Endothelial cell of umbilical vein (primary cell): Measurements from ENCODE around the gene PPP1R9B. TPM values are rescaled to one million over a fixed set of nuclear protein-coding genes. Genes with fewer than 3 reads are reported as not detected.

Source experiments
- BruUV-seq: library from RNA; stranded (reverse); fragments of 400-500 nt; replicated peaks from 2 replicates; lab custom pipeline; 2021; lab: Mats Ljungman, UMichigan
- CTCF ChIA-PET: fragments of 300-600, 350-600 bp; sonication (Branson Sonifier 250); formaldehyde crosslinking; loops from one replicate; lab custom pipeline; 2021; ENCODE audit warnings: antibody characterized with exemption, inconsistent platforms; lab: Charles Lee
- POLR2A ChIA-PET: fragments of 300-600, 350-600 bp; sonication (Branson Sonifier 250); formaldehyde crosslinking; loops from one replicate; lab custom pipeline; 2021; ENCODE audit warnings: antibody characterized with exemption, inconsistent platforms; lab: Charles Lee
- DNase-seq: peaks from one replicate; pipeline ENCODE4 v3.0.0-alpha.2; 2011; ENCODE audit warnings: low read depth, low spot score
- FAIRE-seq: peaks from 2 replicates; lab custom pipeline; 2011; peaks lifted over from hg19 to GRCh38; lab: Jason Lieb, UNC
- H2AFZ ChIP-seq: 2 replicates; pipeline ENCODE4 v1.6.0; 2012; ENCODE audit warnings: low read depth, low read length, control low read depth, inconsistent platforms
- H3K27ac ChIP-seq: 2 replicates; pipeline ENCODE4 v1.5.1; 2011; ENCODE audit warnings: low read depth, mild to moderate bottlenecking, control low read depth, low read length, moderate library complexity; ENCODE audit not compliant: insufficient read depth
- H3K27me3 ChIP-seq, 2 experiments: 2 replicates each; pipeline versions ENCODE4 v1.6.0 to v1.6.1; 2011; ENCODE audit warnings: low read length in 2 of 2, mixed read lengths in 1 of 2; ENCODE audit not compliant: control insufficient read depth in 2 of 2, insufficient read depth in 2 of 2
- H3K36me3 ChIP-seq, 2 experiments: 2 replicates in 1 of 2; 3 replicates in 1 of 2; pipeline ENCODE4 v1.5.1; 2011; ENCODE audit warnings: low read length in 2 of 2, mild to moderate bottlenecking in 1 of 2, moderate library complexity in 1 of 2; ENCODE audit not compliant: control insufficient read depth in 2 of 2, insufficient read depth in 2 of 2; ENCODE audit errors: extremely low read depth in 1 of 2
- H3K4me1 ChIP-seq: 3 replicates; pipeline ENCODE4 v1.5.1; 2011; ENCODE audit warnings: mild to moderate bottlenecking, low read length; ENCODE audit not compliant: control insufficient read depth, insufficient read depth; ENCODE audit errors: extremely low read depth
- H3K4me2 ChIP-seq: 2 replicates; pipeline ENCODE4 v1.6.1; 2011; ENCODE audit warnings: low read length, control low read depth, mixed read lengths; ENCODE audit not compliant: insufficient read depth
- H3K4me3 ChIP-seq, 3 experiments: fragments of 200-600 bp in 1 of 3; sonication (generic), shearing (Covaris generic) in 1 of 3; replicated peaks in 1 of 3; 2 replicates each; pipeline ENCODE4 v1.5.1; 2011 to 2016; ENCODE audit warnings: control low read depth in 3 of 3, low read length in 3 of 3, mild to moderate bottlenecking in 2 of 3, inconsistent platforms in 1 of 3, low read depth in 1 of 3, moderate library complexity in 1 of 3; ENCODE audit not compliant: insufficient read depth in 1 of 3
- H3K79me2 ChIP-seq: 2 replicates; pipeline ENCODE4 v1.6.0; 2012; ENCODE audit warnings: low read length, inconsistent platforms; ENCODE audit not compliant: control insufficient read depth, insufficient read depth
- H3K9ac ChIP-seq: replicated peaks from 2 replicates; pipeline ENCODE3; 2011; ENCODE audit warnings: low read length, control low read depth; ENCODE audit not compliant: insufficient read depth; ENCODE audit errors: extremely low read depth
- H3K9me1 ChIP-seq: replicated peaks from 3 replicates; pipeline ENCODE4 v1.6.0; 2011; ENCODE audit warnings: mild to moderate bottlenecking, low read length; ENCODE audit not compliant: control insufficient read depth, insufficient read depth; ENCODE audit errors: extremely low read depth
- H3K9me3 ChIP-seq: replicated peaks from 2 replicates; pipeline ENCODE4 v1.5.1; 2012; ENCODE audit warnings: low read length, inconsistent platforms; ENCODE audit not compliant: control insufficient read depth, insufficient read depth
- H4K20me1 ChIP-seq: replicated peaks from 2 replicates; pipeline ENCODE3; 2011; ENCODE audit warnings: mild to moderate bottlenecking, low read length; ENCODE audit not compliant: control insufficient read depth, insufficient read depth; ENCODE audit errors: extremely low read depth
- CTCF ChIP-seq, 2 donors: IDR thresholded peaks; 1 replicate in 1 of 2; 2 replicates in 1 of 2; pipeline ENCODE4 v1.5.1; 2011; ENCODE audit warnings: low read length in 2 of 2, mild to moderate bottlenecking in 2 of 2, moderate library complexity in 2 of 2, control low read depth in 1 of 2, inconsistent platforms in 1 of 2, low read depth in 1 of 2; ENCODE audit not compliant: insufficient read depth in 1 of 2; ENCODE audit errors: extremely low read depth in 1 of 2
- EZH2 ChIP-seq: IDR thresholded peaks from 2 replicates; pipeline ENCODE4 v1.6.1; 2012; ENCODE audit warnings: borderline replicate concordance, low read depth, mild to moderate bottlenecking, moderate library complexity, low read length, inconsistent platforms; ENCODE audit not compliant: severe bottlenecking
- FOS ChIP-seq: IDR thresholded peaks from 2 replicates; pipeline ENCODE4 v1.6.1; 2011; ENCODE audit warnings: mild to moderate bottlenecking, low read length, moderate library complexity, borderline replicate concordance; ENCODE audit not compliant: insufficient read depth
- GATA2 ChIP-seq: IDR thresholded peaks from 2 replicates; pipeline ENCODE4 v1.7.0; 2011; ENCODE audit warnings: low read depth, mild to moderate bottlenecking, moderate library complexity, mixed read lengths, low read length; ENCODE audit not compliant: insufficient read length, insufficient read depth
- JUN ChIP-seq: IDR thresholded peaks from 2 replicates; pipeline ENCODE4 v1.6.1; 2011; ENCODE audit warnings: borderline replicate concordance, low read depth; ENCODE audit not compliant: insufficient read length, insufficient read depth
- MYC ChIP-seq: IDR thresholded peaks from one replicate; pipeline ENCODE4 v1.6.1; 2011; ENCODE audit warnings: mild to moderate bottlenecking, low read depth, low read length
- POLR2A ChIP-seq: IDR thresholded peaks from 2 replicates; pipeline ENCODE4 v1.6.1; 2012; ENCODE audit warnings: low read depth, mild to moderate bottlenecking, control low read depth, low read length
- POLR2AphosphoS5 ChIP-seq: IDR thresholded peaks from 2 replicates; pipeline ENCODE4 v1.6.1; 2012; ENCODE audit warnings: low read depth, mild to moderate bottlenecking, control low read depth, low read length, moderate library complexity; ENCODE audit not compliant: insufficient read depth
- dilution Hi-C: fragments of 300-500 bp; cut with MboI; formaldehyde crosslinking; loops from one replicate; pipeline ENCODE4 v1.15.0; 2019; ENCODE audit warnings: low sequenced_read_pairs; ENCODE audit not compliant: extremely low pct_ligation_motif_present
- intact Hi-C: fragments of 100-400 bp; cut with micrococcal nuclease; formaldehyde crosslinking; loops from one replicate; pipeline ENCODE4 v1.10.0; 2022
- polyA plus RNA-seq, 4 experiments: library from polyadenylated mRNA; depleted of rRNA in 3 of 4; stranded (reverse) in 3 of 4; unstranded in 1 of 4; fragments of >200 nt; gene quantifications; 2 replicates each; pipeline versions ENCODE4 v1.2.1 to v1.2.3, GENCODE V29; 2011 to 2012; ENCODE audit warnings: missing spikeins in 1 of 4
- total RNA-seq: library from RNA; stranded (reverse); gene quantifications from 2 replicates; pipeline ENCODE4 v1.2.3, GENCODE V29; 2021
- TF ChIP-seq, protein P1 (sequence below): IDR thresholded peaks from 2 replicates; pipeline ENCODE4 v1.6.1; 2011; ENCODE audit not compliant: insufficient read depth, insufficient read length

Gene PPP1R9B
- total and polyA plus RNA-seq, 2 donors (not counting 3 experiments of a cell fraction or from before 2014, with no cell fraction given) = 20.1 to 60.2 TPM

DNA sequence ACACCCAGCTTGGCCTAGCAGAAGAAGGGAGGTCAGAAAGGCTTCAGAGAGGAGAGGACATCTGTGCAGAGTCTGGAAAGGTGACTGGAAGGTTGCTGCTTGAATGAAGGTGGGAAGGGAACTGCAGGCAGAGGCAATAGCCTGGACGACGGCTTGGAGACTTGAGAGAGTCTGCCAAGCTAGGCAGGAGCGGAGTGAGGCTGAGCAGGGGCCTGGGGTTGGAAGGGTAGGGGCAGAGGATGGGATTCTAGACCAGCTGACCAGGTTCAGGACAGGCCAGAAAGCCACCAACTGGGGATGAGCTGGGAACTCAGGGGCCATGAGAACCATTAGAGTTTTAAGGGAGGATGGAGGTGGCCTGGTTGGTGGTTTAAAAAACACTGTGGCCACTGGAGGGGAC is 15.0 kb upstream of the PPP1R9B start:
- H2AFZ ChIP-seq = no peak overlapping the region
- no peaks in the 10 kb centered on the region for H3K36me3 ChIP-seq
- peaks cover 6% of the 10 kb centered on the region for H3K4me1 ChIP-seq
- BruUV-seq = no TSS peak
- H4K20me1 ChIP-seq = no peaks in the 10 kb centered on the region
- H3K79me2 ChIP-seq = no peaks in the 10 kb centered on the region
- FAIRE-seq = no peak
- DNase-seq = no peak
- TF ChIP-seq, protein P1, sequence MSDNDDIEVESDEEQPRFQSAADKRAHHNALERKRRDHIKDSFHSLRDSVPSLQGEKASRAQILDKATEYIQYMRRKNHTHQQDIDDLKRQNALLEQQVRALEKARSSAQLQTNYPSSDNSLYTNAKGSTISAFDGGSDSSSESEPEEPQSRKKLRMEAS = no peak
- TF ChIP-seq JUN (no peak), CTCF (IDR thresholded peaks at IDR 0.05; ENCODE audit: extremely low read depth in 1 of 2, insufficient read depth in 1 of 2, low read depth in 1 of 2, low read length in 2 of 2) (no peak), FOS (no peak), POLR2AphosphoS5 (no peak), GATA2 (no peak), MYC (no peak), EZH2 (no peak), POLR2A (no peak)
- ChIA-PET POLR2A (no interaction called here), CTCF (interaction anchor here (1.1 to 3.6 kb wide), 6 partner anchors 9 to 71 kb away, joined by 3 to 15 read pairs (median 6); no protein-coding TSS in a partner anchor)
- dilution Hi-C loops (no loop called here), intact Hi-C loops (no loop called here)
- no peaks in the 10 kb centered on the region for H3K9me1 ChIP-seq
- H3K27me3 ChIP-seq = no peaks in the 10 kb centered on the region
- no peak overlapping the region for H3K27ac ChIP-seq
- no peak overlapping the region for H3K9ac ChIP-seq
- H3K4me2 ChIP-seq = no peak overlapping the region
- H3K4me3 ChIP-seq = no peak overlapping the region
- H3K9me3 ChIP-seq = no peaks in the 10 kb centered on the region
